Epithelial cell of proximal tubule (primary cell): ENCODE results near the gene HLA-DOB. TPM values are rescaled to one million over a fixed set of nuclear protein-coding genes. Genes with fewer than 3 reads are reported as not detected.

Source experiments
- DNase-seq: peaks from one replicate; pipeline ENCODE4 v3.0.0-alpha.2; 2011; ENCODE audit warnings: low read depth
- H3K4me3 ChIP-seq: 2 replicates; pipeline ENCODE4 v1.5.1; 2011; ENCODE audit warnings: low read depth, mild to moderate bottlenecking, low read length
- CTCF ChIP-seq: conservative IDR thresholded peaks from 2 replicates; pipeline ENCODE4 v1.5.1; 2012; ENCODE audit warnings: low read depth, mild to moderate bottlenecking, low read length
- total RNA-seq: library from RNA; depleted of rRNA; stranded (reverse); fragments of >200 nt; gene quantifications from 2 replicates; pipeline ENCODE4 v1.2.3, GENCODE V29; 2015

Gene HLA-DOB
- total RNA-seq, 1 donor from 2014 or later, result 0.58 TPM

- TF ChIP-seq CTCF, result no peak
- H3K4me3 ChIP-seq, result peak overlapping the region; percentile 71
- no peak for DNase-seq
Observed at GRCh38 chr6:32843331-32843978, 26.7 kb upstream of the HLA-DOB start.

- TF ChIP-seq CTCF, result no peak
- H3K4me3 ChIP-seq, result peak overlapping the region; percentile 71
- DNase-seq, result no peak
Observed at GRCh38 chr6:32842690-32843089, 25.9 kb upstream of the HLA-DOB start.

GRCh38 chr6:32842021-32842650, 25.3 kb upstream of the HLA-DOB start:
- no peak for DNase-seq
- no peak overlapping the region for H3K4me3 ChIP-seq
- no peak for TF ChIP-seq CTCF

GRCh38 chr6:32840604-32841246, 23.9 kb upstream of the HLA-DOB start:
- no peak for TF ChIP-seq CTCF
- no peak overlapping the region for H3K4me3 ChIP-seq
- DNase-seq, result no peak

- no peak for TF ChIP-seq CTCF
Observed at GRCh38 chr6:32839356-32839755, 22.6 kb upstream of the HLA-DOB start.

GRCh38 chr6:32838114-32838958, 21.5 kb upstream of the HLA-DOB start, which contains the start of gene TAP2:
Gene TAP2, minus strand, starts transcription at chr6:32838739. Its CDS starts 506 bp downstream, at chr6:32838233.
- DNase-seq, result no peak
- peak; percentile 91 for TF ChIP-seq CTCF
- H3K4me3 ChIP-seq, result peak within 1 kb of the TSS; percentile 79

More at GRCh38 chr6:32839356-32839755, 22.6 kb upstream of the HLA-DOB start:
- no peak for DNase-seq
- H3K4me3 ChIP-seq, result no peak overlapping the region
